ENCODE measurements around the gene C1QTNF12.

DNA sequence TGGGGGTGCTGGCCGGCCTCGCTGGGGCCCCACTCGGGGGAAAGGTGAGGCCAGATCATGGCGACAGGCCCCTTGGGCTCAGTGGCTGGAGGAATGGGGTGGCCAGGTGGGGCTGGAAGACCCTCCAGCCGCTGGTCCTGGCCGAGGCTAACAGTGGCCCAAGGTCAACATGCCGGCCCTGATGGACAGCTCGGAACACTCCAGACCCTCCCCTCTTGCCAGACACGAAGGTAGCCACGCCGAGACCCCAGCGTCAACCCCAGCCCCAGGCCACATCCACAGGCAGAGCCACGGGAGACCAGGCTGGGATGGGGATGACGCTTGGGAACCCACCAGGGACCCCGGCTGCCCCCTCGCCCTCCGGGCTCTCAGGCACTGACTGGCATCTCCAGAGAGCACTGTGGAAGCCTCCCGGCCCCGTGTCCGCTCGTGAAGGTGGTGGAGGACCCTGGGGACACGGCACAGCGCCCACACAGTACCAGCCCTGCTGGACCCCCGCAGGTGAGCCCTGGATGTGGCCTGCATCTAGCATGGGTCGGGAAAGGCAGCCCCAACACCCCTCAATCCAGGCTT, 905 bp upstream of the C1QTNF12 start:
- TF ChIP-seq, protein P1, sequence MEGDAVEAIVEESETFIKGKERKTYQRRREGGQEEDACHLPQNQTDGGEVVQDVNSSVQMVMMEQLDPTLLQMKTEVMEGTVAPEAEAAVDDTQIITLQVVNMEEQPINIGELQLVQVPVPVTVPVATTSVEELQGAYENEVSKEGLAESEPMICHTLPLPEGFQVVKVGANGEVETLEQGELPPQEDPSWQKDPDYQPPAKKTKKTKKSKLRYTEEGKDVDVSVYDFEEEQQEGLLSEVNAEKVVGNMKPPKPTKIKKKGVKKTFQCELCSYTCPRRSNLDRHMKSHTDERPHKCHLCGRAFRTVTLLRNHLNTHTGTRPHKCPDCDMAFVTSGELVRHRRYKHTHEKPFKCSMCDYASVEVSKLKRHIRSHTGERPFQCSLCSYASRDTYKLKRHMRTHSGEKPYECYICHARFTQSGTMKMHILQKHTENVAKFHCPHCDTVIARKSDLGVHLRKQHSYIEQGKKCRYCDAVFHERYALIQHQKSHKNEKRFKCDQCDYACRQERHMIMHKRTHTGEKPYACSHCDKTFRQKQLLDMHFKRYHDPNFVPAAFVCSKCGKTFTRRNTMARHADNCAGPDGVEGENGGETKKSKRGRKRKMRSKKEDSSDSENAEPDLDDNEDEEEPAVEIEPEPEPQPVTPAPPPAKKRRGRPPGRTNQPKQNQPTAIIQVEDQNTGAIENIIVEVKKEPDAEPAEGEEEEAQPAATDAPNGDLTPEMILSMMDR (conservative IDR thresholded peaks at IDR 0.05; ENCODE audit: low read length): no peak
- TF ChIP-seq EZH2phosphoT487 (IDR thresholded peaks at IDR 0.05; ENCODE audit: borderline replicate concordance, low read depth, low read length): no peak

Data from OCI-LY7 (cell line).